Astrocyte of the spinal cord (primary cell): ENCODE data around the gene FCRL6.

Experiments
- DNase-seq: peaks from one replicate; pipeline ENCODE4 v3.0.0; 2011; ENCODE audit warnings: low read depth, low spot score
- H3K4me3 ChIP-seq: 2 replicates; pipeline ENCODE4 v1.5.1; 2011; ENCODE audit warnings: low read depth, mild to moderate bottlenecking, low read length, moderate library complexity
- in situ Hi-C: cut with HindIII; loops from 2 replicates; pipeline ENCODE4 v1.10.0; 2017; ENCODE audit warnings: low sequenced_read_pairs
- TF ChIP-seq, protein P1 (sequence below): IDR thresholded peaks from 2 replicates; pipeline ENCODE4 v1.5.1; 2012; ENCODE audit warnings: low read depth, mild to moderate bottlenecking, low read length, inconsistent platforms

Gene FCRL6

GRCh38 chr1:159829822-159830465, 27.8 kb downstream of the FCRL6 start:
- DNase-seq: peak; percentile 68
- TF ChIP-seq, protein P1, sequence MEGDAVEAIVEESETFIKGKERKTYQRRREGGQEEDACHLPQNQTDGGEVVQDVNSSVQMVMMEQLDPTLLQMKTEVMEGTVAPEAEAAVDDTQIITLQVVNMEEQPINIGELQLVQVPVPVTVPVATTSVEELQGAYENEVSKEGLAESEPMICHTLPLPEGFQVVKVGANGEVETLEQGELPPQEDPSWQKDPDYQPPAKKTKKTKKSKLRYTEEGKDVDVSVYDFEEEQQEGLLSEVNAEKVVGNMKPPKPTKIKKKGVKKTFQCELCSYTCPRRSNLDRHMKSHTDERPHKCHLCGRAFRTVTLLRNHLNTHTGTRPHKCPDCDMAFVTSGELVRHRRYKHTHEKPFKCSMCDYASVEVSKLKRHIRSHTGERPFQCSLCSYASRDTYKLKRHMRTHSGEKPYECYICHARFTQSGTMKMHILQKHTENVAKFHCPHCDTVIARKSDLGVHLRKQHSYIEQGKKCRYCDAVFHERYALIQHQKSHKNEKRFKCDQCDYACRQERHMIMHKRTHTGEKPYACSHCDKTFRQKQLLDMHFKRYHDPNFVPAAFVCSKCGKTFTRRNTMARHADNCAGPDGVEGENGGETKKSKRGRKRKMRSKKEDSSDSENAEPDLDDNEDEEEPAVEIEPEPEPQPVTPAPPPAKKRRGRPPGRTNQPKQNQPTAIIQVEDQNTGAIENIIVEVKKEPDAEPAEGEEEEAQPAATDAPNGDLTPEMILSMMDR: no peak
- in situ Hi-C loops: no loop called here
- no peak overlapping the region for H3K4me3 ChIP-seq

- in situ Hi-C loops: no loop called here
- TF ChIP-seq, protein P1: no peak
These were observed 28.6 kb downstream of the FCRL6 start for GRCh38 chr1:159830722-159831121.

DNA sequence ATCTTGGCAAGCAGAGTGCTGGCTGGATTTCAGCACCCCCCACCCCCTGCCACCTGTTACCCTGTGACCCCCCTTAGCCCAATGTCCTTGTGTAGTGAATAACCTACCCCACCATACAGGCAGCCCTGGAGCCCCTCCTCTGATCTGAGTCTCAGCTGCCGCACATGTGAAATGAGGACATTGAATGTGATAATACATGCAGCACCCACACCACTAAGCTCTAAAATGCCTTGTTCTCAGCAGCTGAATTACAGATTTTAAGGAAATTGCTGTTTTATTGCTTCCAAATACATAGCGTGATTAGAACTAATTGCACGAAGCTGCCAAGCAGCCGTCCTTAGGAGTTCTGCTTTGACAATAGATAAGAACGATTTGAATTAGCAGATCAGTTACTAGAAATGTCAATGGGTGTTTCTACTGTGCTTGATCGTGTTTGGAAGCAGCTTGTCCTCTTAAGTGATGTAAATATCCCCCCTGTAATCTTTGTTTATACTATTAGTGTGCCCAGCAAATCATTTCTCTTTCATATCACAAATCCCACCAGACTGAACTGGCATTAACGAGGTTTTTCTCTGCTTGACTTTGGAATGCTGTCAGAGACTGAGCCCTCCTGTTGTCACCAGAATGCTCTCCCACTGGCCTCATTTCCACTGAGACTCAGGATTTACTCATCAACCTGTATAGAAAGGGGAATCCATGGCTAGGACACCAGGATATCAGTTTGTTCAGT, 29.4 kb downstream of the FCRL6 start:
- no peak overlapping the region for H3K4me3 ChIP-seq
- DNase-seq: no peak
- in situ Hi-C loops: no loop called here
- TF ChIP-seq, protein P1: no peak

More at GRCh38 chr1:159830722-159831121, 28.6 kb downstream of the FCRL6 start:
- no peak overlapping the region for H3K4me3 ChIP-seq
- no peak for DNase-seq

GRCh38 chr1:159832309-159832708, 30.1 kb downstream of the FCRL6 start:
- no peak for DNase-seq
- no peak overlapping the region for H3K4me3 ChIP-seq
- in situ Hi-C loops: no loop called here
- TF ChIP-seq, protein P1: no peak

DNA sequence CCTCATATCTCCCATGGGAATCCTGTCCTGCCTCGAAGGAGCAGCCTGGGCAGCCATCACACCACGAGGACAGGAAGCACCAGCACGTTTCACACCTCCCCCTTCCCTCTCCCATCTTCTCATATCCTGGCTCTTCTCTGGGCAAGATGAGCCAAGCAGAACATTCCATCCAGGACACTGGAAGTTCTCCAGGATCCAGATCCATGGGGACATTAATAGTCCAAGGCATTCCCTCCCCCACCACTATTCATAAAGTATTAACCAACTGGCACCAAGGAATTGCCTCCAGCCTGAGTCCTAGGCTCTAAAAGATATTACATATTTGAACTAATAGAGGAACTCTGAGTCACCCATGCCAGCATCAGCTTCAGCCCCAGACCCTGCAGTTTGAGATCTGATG, 33.2 kb downstream of the FCRL6 start:
- TF ChIP-seq, protein P1: no peak
- H3K4me3 ChIP-seq: no peak overlapping the region
- in situ Hi-C loops: no loop called here
- DNase-seq: no peak

- TF ChIP-seq, protein P1: peak; percentile 28
- in situ Hi-C loops: no loop called here
- no peak for DNase-seq
- no peak overlapping the region for H3K4me3 ChIP-seq
These were observed 33.8 kb downstream of the FCRL6 start for GRCh38 chr1:159835862-159836525.
